Endothelial cell of umbilical vein (primary cell): ENCODE measurements around the gene ARHGAP15. TPM values are rescaled to one million over a fixed set of nuclear protein-coding genes. Genes with fewer than 3 reads are reported as not detected.

Experiments
- BruUV-seq: library from RNA; stranded (reverse); fragments of 400-500 nt; replicated peaks from 2 replicates; lab custom pipeline; 2021; lab: Mats Ljungman, UMichigan
- CTCF ChIA-PET: fragments of 300-600, 350-600 bp; sonication (Branson Sonifier 250); formaldehyde crosslinking; loops from one replicate; lab custom pipeline; 2021; ENCODE audit warnings: antibody characterized with exemption, inconsistent platforms; lab: Charles Lee
- POLR2A ChIA-PET: fragments of 300-600, 350-600 bp; sonication (Branson Sonifier 250); formaldehyde crosslinking; loops from one replicate; lab custom pipeline; 2021; ENCODE audit warnings: antibody characterized with exemption, inconsistent platforms; lab: Charles Lee
- DNase-seq: peaks from one replicate; pipeline ENCODE4 v3.0.0-alpha.2; 2011; ENCODE audit warnings: low read depth, low spot score
- FAIRE-seq: peaks from 2 replicates; lab custom pipeline; 2011; peaks lifted over from hg19 to GRCh38; lab: Jason Lieb, UNC
- H2AFZ ChIP-seq: 2 replicates; pipeline ENCODE4 v1.6.0; 2012; ENCODE audit warnings: low read depth, low read length, control low read depth, inconsistent platforms
- H3K27ac ChIP-seq: 2 replicates; pipeline ENCODE4 v1.5.1; 2011; ENCODE audit warnings: low read depth, mild to moderate bottlenecking, control low read depth, low read length, moderate library complexity; ENCODE audit not compliant: insufficient read depth
- H3K27me3 ChIP-seq, 2 experiments: 2 replicates each; pipeline versions ENCODE4 v1.6.0 to v1.6.1; 2011; ENCODE audit warnings: low read length in 2 of 2, mixed read lengths in 1 of 2; ENCODE audit not compliant: control insufficient read depth in 2 of 2, insufficient read depth in 2 of 2
- H3K36me3 ChIP-seq, 2 experiments: 2 replicates in 1 of 2; 3 replicates in 1 of 2; pipeline ENCODE4 v1.5.1; 2011; ENCODE audit warnings: low read length in 2 of 2, mild to moderate bottlenecking in 1 of 2, moderate library complexity in 1 of 2; ENCODE audit not compliant: control insufficient read depth in 2 of 2, insufficient read depth in 2 of 2; ENCODE audit errors: extremely low read depth in 1 of 2
- H3K4me1 ChIP-seq: 3 replicates; pipeline ENCODE4 v1.5.1; 2011; ENCODE audit warnings: mild to moderate bottlenecking, low read length; ENCODE audit not compliant: control insufficient read depth, insufficient read depth; ENCODE audit errors: extremely low read depth
- H3K4me2 ChIP-seq: 2 replicates; pipeline ENCODE4 v1.6.1; 2011; ENCODE audit warnings: low read length, control low read depth, mixed read lengths; ENCODE audit not compliant: insufficient read depth
- H3K4me3 ChIP-seq, 3 experiments: fragments of 200-600 bp in 1 of 3; sonication (generic), shearing (Covaris generic) in 1 of 3; replicated peaks in 1 of 3; 2 replicates each; pipeline ENCODE4 v1.5.1; 2011 to 2016; ENCODE audit warnings: control low read depth in 3 of 3, low read length in 3 of 3, mild to moderate bottlenecking in 2 of 3, inconsistent platforms in 1 of 3, low read depth in 1 of 3, moderate library complexity in 1 of 3; ENCODE audit not compliant: insufficient read depth in 1 of 3
- H3K79me2 ChIP-seq: 2 replicates; pipeline ENCODE4 v1.6.0; 2012; ENCODE audit warnings: low read length, inconsistent platforms; ENCODE audit not compliant: control insufficient read depth, insufficient read depth
- H3K9ac ChIP-seq: replicated peaks from 2 replicates; pipeline ENCODE3; 2011; ENCODE audit warnings: low read length, control low read depth; ENCODE audit not compliant: insufficient read depth; ENCODE audit errors: extremely low read depth
- H3K9me1 ChIP-seq: replicated peaks from 3 replicates; pipeline ENCODE4 v1.6.0; 2011; ENCODE audit warnings: mild to moderate bottlenecking, low read length; ENCODE audit not compliant: control insufficient read depth, insufficient read depth; ENCODE audit errors: extremely low read depth
- H3K9me3 ChIP-seq: replicated peaks from 2 replicates; pipeline ENCODE4 v1.5.1; 2012; ENCODE audit warnings: low read length, inconsistent platforms; ENCODE audit not compliant: control insufficient read depth, insufficient read depth
- H4K20me1 ChIP-seq: replicated peaks from 2 replicates; pipeline ENCODE3; 2011; ENCODE audit warnings: mild to moderate bottlenecking, low read length; ENCODE audit not compliant: control insufficient read depth, insufficient read depth; ENCODE audit errors: extremely low read depth
- FOS ChIP-seq: IDR thresholded peaks from 2 replicates; pipeline ENCODE4 v1.6.1; 2011; ENCODE audit warnings: mild to moderate bottlenecking, low read length, moderate library complexity, borderline replicate concordance; ENCODE audit not compliant: insufficient read depth
- POLR2A ChIP-seq: IDR thresholded peaks from 2 replicates; pipeline ENCODE4 v1.6.1; 2012; ENCODE audit warnings: low read depth, mild to moderate bottlenecking, control low read depth, low read length
- dilution Hi-C: fragments of 300-500 bp; cut with MboI; formaldehyde crosslinking; loops from one replicate; pipeline ENCODE4 v1.15.0; 2019; ENCODE audit warnings: low sequenced_read_pairs; ENCODE audit not compliant: extremely low pct_ligation_motif_present
- intact Hi-C: fragments of 100-400 bp; cut with micrococcal nuclease; formaldehyde crosslinking; loops from one replicate; pipeline ENCODE4 v1.10.0; 2022
- polyA plus RNA-seq, 4 experiments: library from polyadenylated mRNA; depleted of rRNA in 3 of 4; stranded (reverse) in 3 of 4; unstranded in 1 of 4; fragments of >200 nt; gene quantifications; 2 replicates each; pipeline versions ENCODE4 v1.2.1 to v1.2.3, GENCODE V29; 2011 to 2012; ENCODE audit warnings: missing spikeins in 1 of 4
- total RNA-seq: library from RNA; stranded (reverse); gene quantifications from 2 replicates; pipeline ENCODE4 v1.2.3, GENCODE V29; 2021
- TF ChIP-seq, protein P1 (sequence below), 2 donors: IDR thresholded peaks; 1 replicate in 1 of 2; 2 replicates in 1 of 2; pipeline ENCODE4 v1.5.1; 2011; ENCODE audit warnings: low read length in 2 of 2, mild to moderate bottlenecking in 2 of 2, moderate library complexity in 2 of 2, control low read depth in 1 of 2, inconsistent platforms in 1 of 2, low read depth in 1 of 2; ENCODE audit not compliant: insufficient read depth in 1 of 2; ENCODE audit errors: extremely low read depth in 1 of 2

Gene ARHGAP15
- total and polyA plus RNA-seq, 2 donors (not counting 3 experiments of a cell fraction or from before 2014, with no cell fraction given) = not detected

DNA sequence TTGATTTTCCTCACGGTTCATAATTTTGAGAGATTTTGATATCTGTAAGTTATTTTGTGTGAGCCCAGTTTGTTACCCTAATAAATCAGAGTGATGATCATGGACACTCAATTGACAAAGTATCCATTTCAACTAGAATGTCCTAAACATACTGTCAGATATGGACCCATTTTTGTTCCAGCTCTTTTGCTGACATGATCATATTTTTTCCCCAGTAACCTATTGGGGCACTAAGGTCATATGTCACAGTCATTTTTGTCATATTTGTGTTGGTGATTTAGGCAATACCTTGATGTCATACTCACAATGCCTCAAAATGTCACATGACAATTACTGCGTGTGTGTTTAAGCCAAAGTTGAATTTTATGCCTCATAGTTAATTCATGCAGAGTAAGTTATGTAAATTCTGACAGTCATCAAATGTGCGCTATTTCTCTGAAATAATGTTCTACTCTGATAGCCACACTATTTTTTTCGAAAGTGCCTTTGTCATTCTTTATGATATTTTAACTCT, 218.7 kb downstream of the ARHGAP15 start:
- no peaks in the 10 kb centered on the region for H3K27me3 ChIP-seq
- no peaks in the 10 kb centered on the region for H3K9me3 ChIP-seq
- TF ChIP-seq, protein P1, sequence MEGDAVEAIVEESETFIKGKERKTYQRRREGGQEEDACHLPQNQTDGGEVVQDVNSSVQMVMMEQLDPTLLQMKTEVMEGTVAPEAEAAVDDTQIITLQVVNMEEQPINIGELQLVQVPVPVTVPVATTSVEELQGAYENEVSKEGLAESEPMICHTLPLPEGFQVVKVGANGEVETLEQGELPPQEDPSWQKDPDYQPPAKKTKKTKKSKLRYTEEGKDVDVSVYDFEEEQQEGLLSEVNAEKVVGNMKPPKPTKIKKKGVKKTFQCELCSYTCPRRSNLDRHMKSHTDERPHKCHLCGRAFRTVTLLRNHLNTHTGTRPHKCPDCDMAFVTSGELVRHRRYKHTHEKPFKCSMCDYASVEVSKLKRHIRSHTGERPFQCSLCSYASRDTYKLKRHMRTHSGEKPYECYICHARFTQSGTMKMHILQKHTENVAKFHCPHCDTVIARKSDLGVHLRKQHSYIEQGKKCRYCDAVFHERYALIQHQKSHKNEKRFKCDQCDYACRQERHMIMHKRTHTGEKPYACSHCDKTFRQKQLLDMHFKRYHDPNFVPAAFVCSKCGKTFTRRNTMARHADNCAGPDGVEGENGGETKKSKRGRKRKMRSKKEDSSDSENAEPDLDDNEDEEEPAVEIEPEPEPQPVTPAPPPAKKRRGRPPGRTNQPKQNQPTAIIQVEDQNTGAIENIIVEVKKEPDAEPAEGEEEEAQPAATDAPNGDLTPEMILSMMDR (IDR thresholded peaks at IDR 0.05; ENCODE audit: extremely low read depth in 1 of 2, insufficient read depth in 1 of 2, low read depth in 1 of 2, low read length in 2 of 2) = no peak
- TF ChIP-seq FOS = no peak
- H2AFZ ChIP-seq = no peak overlapping the region
- no peak overlapping the region for H3K27ac ChIP-seq
- H3K36me3 ChIP-seq = no peaks in the 10 kb centered on the region
- no peaks in the 10 kb centered on the region for H3K79me2 ChIP-seq
- no peak for FAIRE-seq
- BruUV-seq = no TSS peak
- ChIA-PET CTCF (no interaction called here), POLR2A (no interaction called here)
- no peaks in the 10 kb centered on the region for H3K9me1 ChIP-seq
- no peak overlapping the region for H3K4me2 ChIP-seq
- intact Hi-C loops = no loop called here
- no peaks in the 10 kb centered on the region for H4K20me1 ChIP-seq
- no peak overlapping the region for H3K4me3 ChIP-seq
- no peaks in the 10 kb centered on the region for H3K4me1 ChIP-seq
- no peak overlapping the region for H3K9ac ChIP-seq
- DNase-seq = no peak
- dilution Hi-C loops = no loop called here

DNA sequence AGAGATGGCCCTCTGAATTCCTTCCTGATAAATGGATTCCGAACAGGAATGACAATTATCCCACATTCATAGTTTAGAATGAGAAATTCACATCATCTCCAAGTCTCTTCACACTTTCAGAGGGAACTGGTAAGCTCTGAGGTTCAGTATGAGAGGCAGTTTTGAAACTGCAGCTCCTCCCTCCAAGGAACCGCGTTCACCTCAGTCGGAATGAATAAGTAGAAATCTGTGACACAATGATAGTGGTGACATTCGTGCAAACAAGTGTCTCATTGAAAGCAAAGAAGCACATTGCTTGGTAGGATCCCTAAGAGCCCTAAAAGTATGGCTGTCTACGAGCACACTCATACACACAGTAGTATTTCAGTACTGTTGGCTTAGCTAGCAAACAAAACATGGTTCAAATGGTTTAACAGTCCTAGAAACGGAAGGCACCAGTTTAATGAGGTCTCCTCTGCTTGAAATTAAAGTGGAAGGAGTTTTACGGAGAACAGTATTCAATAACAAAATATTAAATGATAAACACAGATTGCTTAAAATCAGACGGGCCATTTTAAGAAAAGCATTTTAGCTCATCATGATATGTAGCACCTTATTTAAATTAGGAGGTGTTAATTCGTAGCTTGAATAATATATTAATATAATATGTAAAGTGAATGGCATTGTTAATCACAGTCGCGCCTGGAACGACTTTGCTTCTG, 225.0 kb downstream of the ARHGAP15 start:
- no peaks in the 10 kb centered on the region for H4K20me1 ChIP-seq
- H3K27me3 ChIP-seq = no peaks in the 10 kb centered on the region
- intact Hi-C loops = no loop called here
- H3K36me3 ChIP-seq = no peaks in the 10 kb centered on the region
- H3K79me2 ChIP-seq = no peaks in the 10 kb centered on the region
- ChIA-PET CTCF (no interaction called here), POLR2A (no interaction called here)
- TF ChIP-seq FOS (no peak), POLR2A (no peak)
- TF ChIP-seq, protein P1 (IDR thresholded peaks at IDR 0.05; ENCODE audit: extremely low read depth in 1 of 2, insufficient read depth in 1 of 2, low read depth in 1 of 2, low read length in 2 of 2) = no peak
- no TSS peak for BruUV-seq
- no peaks in the 10 kb centered on the region for H3K4me1 ChIP-seq
- dilution Hi-C loops = no loop called here
- no peak overlapping the region for H3K9ac ChIP-seq
- FAIRE-seq (no peak), DNase-seq (no peak)
- no peak overlapping the region for H3K4me2 ChIP-seq
- no peaks in the 10 kb centered on the region for H3K9me1 ChIP-seq
- no peaks in the 10 kb centered on the region for H3K9me3 ChIP-seq
- H2AFZ ChIP-seq = no peak overlapping the region
- no peak overlapping the region for H3K4me3 ChIP-seq
- H3K27ac ChIP-seq = no peak overlapping the region
